Breast epithelium (tissue), 3 donors: Measurements from ENCODE around the gene FKBP8.

Source experiments
- CTCF ChIP-seq, 3 donors: fragments of 450-650 bp; IDR thresholded peaks; one replicate each; pipeline ENCODE4 v1.5.1; 2016 to 2017; ENCODE audit warnings: antibody characterized with exemption in 3 of 3, mild to moderate bottlenecking in 3 of 3, moderate library complexity in 3 of 3
- POLR2A ChIP-seq: fragments of 450-650 bp; IDR thresholded peaks from one replicate; pipeline ENCODE4 v1.6.1; 2016; ENCODE audit warnings: antibody characterized with exemption, mild to moderate bottlenecking, moderate library complexity

- TF ChIP-seq CTCF (IDR thresholded peaks at IDR 0.05) (no peak), POLR2A (no peak)
These were observed 39.9 kb downstream of the FKBP8 start for GRCh38 chr19:18503337-18503970.
